K562 (cell line): Measurements from ENCODE around the gene KCNB1. TPM values are rescaled to one million over a fixed set of nuclear protein-coding genes. Genes with fewer than 3 reads are reported as not detected.

Experiments
- ATAC-seq: fragments of 200-7000 bp; cut with Tn5 transposase; 3 replicates; pipeline ENCODE4 v1.9.1; 2020; ENCODE audit warnings: moderate library complexity
- BruUV-seq: library from RNA; stranded (reverse); fragments of 400-500 nt; replicated peaks from 2 replicates; lab custom pipeline; 2021; lab: Mats Ljungman, UMichigan
- CTCF ChIA-PET: fragments of 300-600 bp; formaldehyde crosslinking; extraction: SDS; loops from one replicate; lab custom pipeline; 2021; ENCODE audit warnings: low intra/inter-chr PET ratio; lab: Yijun Ruan, JAX
- POLR2A ChIA-PET: fragments of 300-600, 350-650 bp; sonication (Branson Sonifier 250); formaldehyde crosslinking; extraction: SDS; loops from one replicate; lab custom pipeline; 2021; ENCODE audit warnings: antibody characterized with exemption, inconsistent platforms; lab: Yijun Ruan, JAX
- DNase-seq, 4 experiments: peaks; one replicate each; pipeline versions ENCODE4 v3.0.0 to v3.0.0-alpha.2; 2011 to 2018; ENCODE audit warnings: low spot score in 3 of 4, mixed read lengths in 3 of 4; ENCODE audit errors: extremely low read depth in 1 of 4
- FAIRE-seq: peaks from 2 replicates; lab custom pipeline; 2011; peaks lifted over from hg19 to GRCh38; lab: Jason Lieb, UNC
- H2AFZ ChIP-seq: 2 replicates; pipeline ENCODE4 v1.6.0; 2011; ENCODE audit warnings: low read depth, low read length, control low read depth, inconsistent platforms
- H3K27ac ChIP-seq: fragments of 200-600 bp; 3 replicates; pipeline ENCODE4 v1.8.0; 2011; ENCODE audit warnings: low read depth, mild to moderate bottlenecking, control low read depth, inconsistent platforms, low read length, moderate library complexity, mixed read lengths; ENCODE audit errors: extremely low read depth
- H3K27me3 ChIP-seq, 2 experiments: fragments of 300-600 bp in 1 of 2; 2 replicates in 1 of 2; 3 replicates in 1 of 2; pipeline versions ENCODE4 v1.6.0 to v1.8.0; 2011; ENCODE audit warnings: inconsistent platforms in 2 of 2, low read length in 2 of 2, mild to moderate bottlenecking in 1 of 2, mixed read lengths in 1 of 2, moderate library complexity in 1 of 2; ENCODE audit not compliant: control insufficient read depth in 2 of 2, insufficient read depth in 2 of 2
- H3K36me3 ChIP-seq: fragments of 300-600 bp; 3 replicates; pipeline ENCODE4 v1.8.0; 2011; ENCODE audit warnings: mild to moderate bottlenecking, low read length, inconsistent platforms; ENCODE audit not compliant: control insufficient read depth, insufficient read depth
- H3K4me1 ChIP-seq, 2 experiments: fragments of 200-600 bp in 1 of 2; replicated peaks in 1 of 2; 2 replicates in 1 of 2; 3 replicates in 1 of 2; pipeline versions ENCODE4 v1.5.1 to v1.8.0; 2011; ENCODE audit warnings: inconsistent platforms in 2 of 2, low read length in 2 of 2, mild to moderate bottlenecking in 1 of 2, mixed read lengths in 1 of 2, moderate library complexity in 1 of 2; ENCODE audit not compliant: control insufficient read depth in 2 of 2, insufficient read depth in 2 of 2
- H3K4me2 ChIP-seq: 2 replicates; pipeline ENCODE4 v1.6.1; 2011; ENCODE audit warnings: low read length, control low read depth, inconsistent platforms, mixed read lengths; ENCODE audit not compliant: insufficient read depth
- H3K4me3 ChIP-seq: fragments of 200-600 bp; sonication (generic), shearing (Covaris generic); 2 replicates; pipeline ENCODE4 v1.5.1; 2016; ENCODE audit warnings: control low read depth, inconsistent platforms
- H3K79me2 ChIP-seq: fragments of 200-600 bp; 3 replicates; pipeline ENCODE4 v1.8.0; 2011; ENCODE audit warnings: low read length, inconsistent platforms; ENCODE audit not compliant: control insufficient read depth, insufficient read depth
- H3K9ac ChIP-seq, 2 experiments: 2 replicates each; pipeline versions ENCODE4 v1.6.0 to v1.6.1; 2011; ENCODE audit warnings: low read depth in 2 of 2, low read length in 2 of 2, control low read depth in 1 of 2, inconsistent platforms in 1 of 2, mild to moderate bottlenecking in 1 of 2, mixed read lengths in 1 of 2; ENCODE audit not compliant: insufficient read depth in 1 of 2
- H3K9me1 ChIP-seq: one replicate; pipeline ENCODE4 v1.6.0; 2011; ENCODE audit warnings: inconsistent platforms, mild to moderate bottlenecking, low read length, moderate library complexity; ENCODE audit not compliant: control insufficient read depth, insufficient read depth
- H3K9me3 ChIP-seq: replicated peaks from 2 replicates; pipeline ENCODE4 v1.5.1; 2011; ENCODE audit warnings: low read depth, low read length, inconsistent platforms; ENCODE audit not compliant: control insufficient read depth, insufficient read depth
- H4K20me1 ChIP-seq: replicated peaks from 2 replicates; pipeline ENCODE4 v1.6.1; 2011; ENCODE audit warnings: low read length, inconsistent platforms, mixed read lengths; ENCODE audit not compliant: control insufficient read depth, insufficient read depth
- BCLAF1 ChIP-seq, 2 experiments: fragments of 450-650 bp in 1 of 2; IDR thresholded peaks; 2 replicates each; pipeline ENCODE4 v1.6.1; 2011 to 2017; ENCODE audit warnings: low read depth in 2 of 2, antibody characterized with exemption in 1 of 2, borderline replicate concordance in 1 of 2, low read length in 1 of 2, mild to moderate bottlenecking in 1 of 2, mixed read lengths in 1 of 2; ENCODE audit not compliant: control insufficient read depth in 1 of 2
- BHLHE40 ChIP-seq: IDR thresholded peaks from 2 replicates; pipeline ENCODE4 v1.6.1; 2011; ENCODE audit warnings: low read length, improper control_type of control experiment
- WGBS: fragments of 100-300 bp; shearing (Covaris generic); methylation state at CpG from one replicate; pipeline ENCODE4 v1.1.6; 2016; ENCODE audit warnings: low coverage, mixed read lengths; ENCODE audit not compliant: insufficient coverage; ENCODE audit errors: missing lambda C conversion rate; 5-methylcytosine and 5-hydroxymethylcytosine counted together
- in situ Hi-C: fragments of 300-500 bp; cut with MboI; formaldehyde crosslinking; loops from 4 replicates; pipeline ENCODE4 v1.15.0; 2018; ENCODE audit warnings: inconsistent platforms, mixed read lengths
- intact Hi-C: fragments of 100-400 bp; cut with micrococcal nuclease; formaldehyde crosslinking; loops from 2 replicates; pipeline ENCODE4 v1.14.2; 2022
- polyA plus RNA-seq, 8 experiments: library from polyadenylated mRNA; depleted of rRNA in 4 of 8; stranded (reverse) in 5 of 8; unstranded in 3 of 8; fragments of >200 nt; fragmentation: Nextera tagmentation in 2 of 8; fragmentation: Illumina TruSeq in 1 of 8; extraction: Ambion mirVana in 2 of 8; extraction: Trizol in 1 of 8; gene quantifications; 2 replicates each; pipeline versions ENCODE4 v1.2.1 to v1.2.3, GENCODE V29; 2011 to 2014; ENCODE audit warnings: inconsistent platforms in 1 of 8, missing spikeins in 1 of 8
- total RNA-seq, 7 experiments: library from RNA; depleted of rRNA in 6 of 7; stranded (reverse); fragments of >200 nt in 6 of 7; fragmentation: Illumina TruSeq in 2 of 7; extraction: Trizol in 2 of 7; gene quantifications; 2 replicates each; pipeline versions ENCODE4 v1.2.1 to v1.2.3, GENCODE V29; 2011 to 2021; ENCODE audit warnings: low replicate concordance in 1 of 7
- TF ChIP-seq, protein P1 (sequence below): sonication (generic); formaldehyde crosslinking; IDR thresholded peaks from 2 replicates; pipeline ENCODE4 v1.5.0; 2020; ENCODE audit warnings: missing genetic modification reagents
- TF ChIP-seq, protein P2 (sequence below): sonication (generic); formaldehyde crosslinking; IDR thresholded peaks from 2 replicates; pipeline ENCODE4 v1.9.0; 2022; ENCODE audit warnings: mild to moderate bottlenecking, missing genetic modification reagents

The KCNB1 gene
- total and polyA plus RNA-seq, 9 of the 15 experiments (the other 6 are each of a cell fraction or from before 2014, with no cell fraction given) = 0.01 to 0.06 TPM; not detected in 7

DNA sequence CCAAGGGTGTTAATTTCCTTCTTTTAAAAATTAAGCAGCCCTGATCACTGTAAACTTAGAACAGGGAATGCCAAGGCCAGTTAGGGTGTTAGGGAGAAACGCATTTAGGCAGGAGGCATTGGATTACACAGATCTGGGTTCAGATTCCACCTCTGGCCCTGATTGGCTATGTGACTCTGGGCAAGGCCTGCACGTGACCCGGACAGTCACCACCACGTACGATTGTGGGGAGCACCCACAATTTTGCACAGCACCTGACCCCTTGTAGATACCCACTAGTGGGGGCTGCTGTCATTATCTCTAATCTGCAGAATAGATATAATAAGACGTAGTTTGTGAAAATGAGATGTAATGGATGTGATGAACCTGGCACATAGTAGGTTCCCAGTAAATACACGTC is 145.1 kb downstream of the KCNB1 start:
- no peak for ATAC-seq
- POLR2A ChIA-PET = interaction anchor here (0.6 kb wide), 1 partner anchor 674 kb away, joined by 3 read pairs; no protein-coding TSS in a partner anchor
- under 1% methylated on average over 7 of the region's 7 CpGs for WGBS
- no peak overlapping the region for H2AFZ ChIP-seq
- peaks cover 8 to 38% of the 10 kb centered on the region in 2 experiments for H3K27me3 ChIP-seq
- in situ Hi-C loops = loop anchor here (10.0 to 25.0 kb wide), 2 partner anchors 177 to 550 kb away; no protein-coding TSS in a partner anchor
- no peaks in the 10 kb centered on the region for H3K79me2 ChIP-seq
- H4K20me1 ChIP-seq = 0 out of 2 replicates have a peak, but pooled peaks cover 5% of the 10 kb centered on the region
- intact Hi-C loops = no loop called here
- FAIRE-seq = no peak
- H3K4me2 ChIP-seq = no peak overlapping the region
- BruUV-seq = no TSS peak
- TF ChIP-seq, protein P1, sequence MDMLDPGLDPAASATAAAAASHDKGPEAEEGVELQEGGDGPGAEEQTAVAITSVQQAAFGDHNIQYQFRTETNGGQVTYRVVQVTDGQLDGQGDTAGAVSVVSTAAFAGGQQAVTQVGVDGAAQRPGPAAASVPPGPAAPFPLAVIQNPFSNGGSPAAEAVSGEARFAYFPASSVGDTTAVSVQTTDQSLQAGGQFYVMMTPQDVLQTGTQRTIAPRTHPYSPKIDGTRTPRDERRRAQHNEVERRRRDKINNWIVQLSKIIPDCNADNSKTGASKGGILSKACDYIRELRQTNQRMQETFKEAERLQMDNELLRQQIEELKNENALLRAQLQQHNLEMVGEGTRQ = peak; percentile 62
- TF ChIP-seq, protein P2, sequence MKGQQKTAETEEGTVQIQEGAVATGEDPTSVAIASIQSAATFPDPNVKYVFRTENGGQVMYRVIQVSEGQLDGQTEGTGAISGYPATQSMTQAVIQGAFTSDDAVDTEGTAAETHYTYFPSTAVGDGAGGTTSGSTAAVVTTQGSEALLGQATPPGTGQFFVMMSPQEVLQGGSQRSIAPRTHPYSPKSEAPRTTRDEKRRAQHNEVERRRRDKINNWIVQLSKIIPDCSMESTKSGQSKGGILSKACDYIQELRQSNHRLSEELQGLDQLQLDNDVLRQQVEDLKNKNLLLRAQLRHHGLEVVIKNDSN (CRISPR knock-in tag) = 0 out of 2 replicates have a peak, but pooled peaks have one; percentile 35
- peak; percentile 45; the same call in 1 of the 2 replicates for TF ChIP-seq BHLHE40
- no peak for TF ChIP-seq BCLAF1 (IDR thresholded peaks at IDR 0.05; ENCODE audit: borderline replicate concordance in 1 of 2, control insufficient read depth in 1 of 2, low read depth in 2 of 2, low read length in 1 of 2)
- CTCF ChIA-PET = interaction anchor here (0.5 kb wide), 2 partner anchors 204 to 208 kb away, joined by 3 read pairs; no protein-coding TSS in a partner anchor
- peaks cover 0 to 4% of the 10 kb centered on the region in 2 experiments; a peak in 2 of 5 replicates for H3K4me1 ChIP-seq
- H3K9me1 ChIP-seq = no peaks in the 10 kb centered on the region
- H3K36me3 ChIP-seq = no peaks in the 10 kb centered on the region
- no peak overlapping the region for H3K27ac ChIP-seq
- no peaks in the 10 kb centered on the region for H3K9me3 ChIP-seq
- no peak overlapping the region for H3K4me3 ChIP-seq
- DNase-seq = no peak
- H3K9ac ChIP-seq = no peak overlapping the region
